ENCODE results near the gene PKN1. TPM values are rescaled to one million over a fixed set of nuclear protein-coding genes. Genes with fewer than 3 reads are reported as not detected.

PKN1 gene
- total and polyA plus RNA-seq, 7 experiments from 2014 or later: 47.2 to 211 (median 198) TPM

DNA sequence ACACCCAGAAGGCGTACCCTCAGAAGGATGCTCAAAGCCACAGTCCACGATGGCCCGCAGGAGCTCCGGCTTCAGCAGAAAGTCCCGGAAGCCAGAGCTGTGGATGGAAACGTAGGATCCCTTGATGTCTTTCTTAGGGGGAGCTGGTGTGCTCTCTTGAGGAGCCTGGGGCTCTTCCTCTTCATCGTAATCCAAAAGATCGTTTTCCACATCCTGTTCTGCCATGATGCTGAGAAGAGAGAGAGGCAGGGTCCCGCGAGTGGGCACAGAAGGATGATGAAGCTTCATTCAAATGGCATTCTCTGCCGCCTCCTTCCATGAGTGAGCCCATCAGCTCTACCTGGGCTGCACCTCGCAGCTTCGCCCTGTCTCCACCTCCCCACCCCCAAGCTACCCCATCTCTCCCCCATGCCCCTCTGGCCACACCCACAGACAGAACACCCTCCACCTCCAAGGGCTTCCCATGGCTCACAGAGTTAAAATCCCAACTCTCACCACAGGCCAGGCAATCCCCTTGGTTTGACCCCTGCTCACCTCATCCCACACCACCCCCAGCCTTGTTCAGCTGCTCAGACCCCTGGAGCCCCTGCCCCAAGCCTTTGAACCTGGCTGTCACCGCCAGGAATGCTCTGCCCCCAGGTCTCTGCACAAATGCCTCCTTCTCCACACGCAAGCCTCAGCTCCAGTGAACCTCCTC is 20.0 kb upstream of the PKN1 start:
- Mint-ChIP-seq H3K36me3 (peaks cover 4 to 44% (median 20%) of the 10 kb centered on the region in 5 donors), H3K27me3 (no peaks in the 10 kb centered on the region), H3K9me3 (peaks cover 0 to 3% (median 0%) of the 10 kb centered on the region in 11 donors), H3K4me1 (peaks cover 38 to 69% (median 54%) of the 10 kb centered on the region in 7 donors), H3K4me3 (peak overlapping the region in 8 of 10 donors; percentile 9 to 48 (median 26)), H3K27ac (peak overlapping the region; percentile 25 to 88 (median 57))
- POLR2A ChIA-PET: interaction anchor here (0.6 to 1.6 kb wide), 8 partner anchors 10 to 51 kb away, joined by 3 to 5 read pairs (median 3); no protein-coding TSS in a partner anchor
- ATAC-seq (no peak), DNase-seq (no peak)
- no peak overlapping the region for H3K27ac ChIP-seq (ENCODE audit: low read depth, low read length)
- no peaks in the 10 kb centered on the region for H3K27me3 ChIP-seq (ENCODE audit: control insufficient read depth in 2 of 2, insufficient read depth in 2 of 2, low read length in 2 of 2)
- no peak overlapping the region for H3K4me3 ChIP-seq (ENCODE audit: low read length)
- H3K4me1 ChIP-seq (ENCODE audit: control insufficient read depth in 2 of 2, insufficient read depth in 2 of 2, low read length in 2 of 2): peaks cover 44 to 69% of the 10 kb centered on the region in 2 donors
- CTCF ChIA-PET: interaction anchor here (0.9 kb wide), 1 partner anchor 16 kb away, joined by 3 read pairs; no protein-coding TSS in a partner anchor
- H3K9me3 ChIP-seq (ENCODE audit: control insufficient read depth in 2 of 3, low read length in 3 of 3): no peaks in the 10 kb centered on the region
- intact Hi-C loops (cut with micrococcal nuclease): no loop called here
- peaks cover 30 to 64% (median 35%) of the 10 kb centered on the region in 3 experiments for H3K36me3 ChIP-seq (ENCODE audit: control insufficient read depth in 2 of 3, insufficient read depth in 3 of 3, low read length in 3 of 3)

GRCh38 chr19:14413693-14414181 is 19.4 kb upstream of the PKN1 start:
- peak overlapping the region in 7 of 10 donors; percentile 9 to 48 (median 34) for H3K4me3 Mint-ChIP-seq
- intact Hi-C loops (cut with micrococcal nuclease): no loop called here
- Histone ChIP-seq H3K4me1 (ENCODE audit: control insufficient read depth in 2 of 2, insufficient read depth in 2 of 2, low read length in 2 of 2) (peaks cover 44 to 69% of the 10 kb centered on the region in 2 donors), H3K27ac (ENCODE audit: low read depth, low read length) (no peak overlapping the region), H3K9me3 (ENCODE audit: control insufficient read depth in 2 of 3, low read length in 3 of 3) (no peaks in the 10 kb centered on the region), H3K27me3 (ENCODE audit: control insufficient read depth in 2 of 2, insufficient read depth in 2 of 2, low read length in 2 of 2) (no peaks in the 10 kb centered on the region), H3K4me3 (ENCODE audit: low read length) (no peak overlapping the region), H3K36me3 (ENCODE audit: control insufficient read depth in 2 of 3, insufficient read depth in 3 of 3, low read length in 3 of 3) (peaks cover 24 to 58% (median 35%) of the 10 kb centered on the region in 3 experiments)
- DNase-seq: no peak
- H3K36me3 Mint-ChIP-seq: peaks cover 0 to 38% (median 15%) of the 10 kb centered on the region in 5 donors
- ChIA-PET CTCF (interaction anchor here (0.9 kb wide), 1 partner anchor 15 kb away, joined by 3 read pairs; no protein-coding TSS in a partner anchor), POLR2A (interaction anchor here (0.7 to 1.6 kb wide), 6 partner anchors 10 to 52 kb away, joined by 3 to 5 read pairs (median 3); no protein-coding TSS in a partner anchor)
- H3K27ac Mint-ChIP-seq: peak overlapping the region in 8 of 9 donors; percentile 40 to 88 (median 70)
- peaks cover 33 to 65% (median 54%) of the 10 kb centered on the region in 7 donors for H3K4me1 Mint-ChIP-seq
- no peak for ATAC-seq
- peaks cover 0 to 3% (median 0%) of the 10 kb centered on the region in 11 donors for H3K9me3 Mint-ChIP-seq
- H3K27me3 Mint-ChIP-seq: no peaks in the 10 kb centered on the region

- CTCF ChIA-PET: interaction anchor here (0.6 to 0.9 kb wide), 2 partner anchors 10 to 43 kb away, joined by 3 to 4 read pairs; no protein-coding TSS in a partner anchor
- Histone ChIP-seq H3K27ac (ENCODE audit: low read depth, low read length) (peak overlapping the region; percentile 92), H3K27me3 (ENCODE audit: control insufficient read depth in 2 of 2, insufficient read depth in 2 of 2, low read length in 2 of 2) (no peaks in the 10 kb centered on the region), H3K36me3 (ENCODE audit: control insufficient read depth in 2 of 3, insufficient read depth in 3 of 3, low read length in 3 of 3) (peaks cover 15 to 45% (median 26%) of the 10 kb centered on the region in 3 experiments), H3K4me1 (ENCODE audit: control insufficient read depth in 2 of 2, insufficient read depth in 2 of 2, low read length in 2 of 2) (peaks cover 50 to 59% of the 10 kb centered on the region in 2 donors), H3K9me3 (ENCODE audit: control insufficient read depth in 2 of 3, low read length in 3 of 3) (no peaks in the 10 kb centered on the region), H3K4me3 (ENCODE audit: low read length) (no peak overlapping the region)
- peak overlapping the region; percentile 45 to 91 (median 87) for H3K27ac Mint-ChIP-seq
- H3K4me3 Mint-ChIP-seq: peak overlapping the region in 9 of 10 donors; percentile 17 to 91 (median 51)
- peaks cover 0 to 6% (median 0%) of the 10 kb centered on the region in 11 donors for H3K9me3 Mint-ChIP-seq
- intact Hi-C loops (cut with micrococcal nuclease): loop anchor here (5.0 kb wide), 2 partner anchors 92 to 208 kb away; partner anchors contain the start of gene ADGRL1 (in 1 of the 2)
- ATAC-seq (no peak), DNase-seq (no peak)
- peaks cover 0 to 37% (median 10%) of the 10 kb centered on the region in 5 donors for H3K36me3 Mint-ChIP-seq
- POLR2A ChIA-PET: interaction anchor here (0.6 to 1.0 kb wide), 4 partner anchors 26 to 330 kb away, joined by 3 read pairs; no protein-coding TSS in a partner anchor
- peaks cover 0 to 2% (median 0%) of the 10 kb centered on the region in 5 donors for H3K27me3 Mint-ChIP-seq
- peaks cover 33 to 73% (median 58%) of the 10 kb centered on the region in 7 donors for H3K4me1 Mint-ChIP-seq
Measured at GRCh38 chr19:14414926-14415690, 18.0 kb upstream of the PKN1 start.

GRCh38 chr19:14416817-14417231 is 16.3 kb upstream of the PKN1 start:
- Histone ChIP-seq H3K4me1 (ENCODE audit: control insufficient read depth in 2 of 2, insufficient read depth in 2 of 2, low read length in 2 of 2) (peaks cover 42 to 51% of the 10 kb centered on the region in 2 donors), H3K9me3 (ENCODE audit: control insufficient read depth in 2 of 3, low read length in 3 of 3) (no peaks in the 10 kb centered on the region), H3K27ac (ENCODE audit: low read depth, low read length) (peak overlapping the region; percentile 92), H3K4me3 (ENCODE audit: low read length) (peak overlapping the region; percentile 87), H3K27me3 (ENCODE audit: control insufficient read depth in 2 of 2, insufficient read depth in 2 of 2, low read length in 2 of 2) (no peaks in the 10 kb centered on the region), H3K36me3 (ENCODE audit: control insufficient read depth in 2 of 3, insufficient read depth in 3 of 3, low read length in 3 of 3) (peaks cover 6 to 28% (median 12%) of the 10 kb centered on the region in 3 experiments)
- intact Hi-C loops (cut with micrococcal nuclease): loop anchor here (5.0 kb wide), 2 partner anchors 90 to 210 kb away; partner anchors contain the start of gene ADGRL1 (in 1 of the 2)
- peak overlapping the region; percentile 52 to 96 (median 91) for H3K4me3 Mint-ChIP-seq
- POLR2A ChIA-PET: interaction anchor here (0.6 to 1.0 kb wide), 3 partner anchors 51 to 70 kb away, joined by 3 read pairs; no protein-coding TSS in a partner anchor
- peaks cover 0 to 28% (median 6%) of the 10 kb centered on the region in 5 donors for H3K36me3 Mint-ChIP-seq
- H3K27me3 Mint-ChIP-seq: peaks cover 0 to 2% (median 0%) of the 10 kb centered on the region in 5 donors
- DNase-seq: no peak
- peaks cover 32 to 64% (median 53%) of the 10 kb centered on the region in 7 donors for H3K4me1 Mint-ChIP-seq
- CTCF ChIA-PET: no interaction called here
- H3K9me3 Mint-ChIP-seq: peaks cover 0 to 6% (median 0%) of the 10 kb centered on the region in 11 donors
- H3K27ac Mint-ChIP-seq: peak overlapping the region; percentile 63 to 91 (median 89)
- ATAC-seq: no peak

DNA sequence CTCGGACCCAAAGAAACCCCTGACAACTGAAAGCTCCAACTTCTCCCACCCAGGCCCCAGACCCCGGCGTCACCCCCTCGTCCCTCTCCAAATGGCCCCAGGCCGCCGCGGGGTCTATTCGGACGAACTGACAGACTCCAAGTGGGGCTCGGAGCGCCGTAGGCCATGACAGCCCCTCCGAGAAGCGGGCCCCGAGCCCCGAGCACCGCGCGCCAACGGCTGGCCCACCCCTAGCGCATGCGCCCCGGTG is 14.3 kb upstream of the PKN1 start:
- Histone ChIP-seq H3K9me3 (ENCODE audit: control insufficient read depth in 2 of 3, low read length in 3 of 3) (no peaks in the 10 kb centered on the region), H3K4me1 (ENCODE audit: control insufficient read depth in 2 of 2, insufficient read depth in 2 of 2, low read length in 2 of 2) (peaks cover 24 to 32% of the 10 kb centered on the region in 2 donors), H3K27me3 (ENCODE audit: control insufficient read depth in 2 of 2, insufficient read depth in 2 of 2, low read length in 2 of 2) (no peaks in the 10 kb centered on the region), H3K27ac (ENCODE audit: low read depth, low read length) (peak overlapping the region; percentile 92), H3K4me3 (ENCODE audit: low read length) (peak overlapping the region; percentile 87), H3K36me3 (ENCODE audit: control insufficient read depth in 2 of 3, insufficient read depth in 3 of 3, low read length in 3 of 3) (peaks cover 0 to 8% (median 0%) of the 10 kb centered on the region in 3 experiments)
- Mint-ChIP-seq H3K9me3 (peaks cover 0 to 6% (median 0%) of the 10 kb centered on the region in 11 donors), H3K4me3 (peak overlapping the region; percentile 83 to 97 (median 92)), H3K27me3 (peaks cover 0 to 2% (median 0%) of the 10 kb centered on the region in 5 donors), H3K4me1 (peaks cover 23 to 54% (median 42%) of the 10 kb centered on the region in 7 donors), H3K27ac (peak overlapping the region; percentile 90 to 97 (median 95)), H3K36me3 (peaks cover 0 to 20% (median 6%) of the 10 kb centered on the region in 5 donors)
- POLR2A ChIA-PET: interaction anchor here (0.7 to 3.9 kb wide), 6 partner anchors 10 to 99 kb away, joined by 4 to 37 read pairs (median 8); partner anchors contain the start of genes ADGRE5 and DNAJB1
- ATAC-seq (peak; percentile 62), DNase-seq (no peak)
- CTCF ChIA-PET: interaction anchor here (0.8 to 2.1 kb wide), 2 partner anchors 12 to 14 kb away, joined by 4 to 5 read pairs; no protein-coding TSS in a partner anchor
- intact Hi-C loops (cut with micrococcal nuclease): loop anchor here (1.0 to 5.0 kb wide), 13 partner anchors 12 to 1268 kb away; partner anchors contain the start of genes ASF1B (in 2 of the 2), ADGRL1 (in 1 of the 2), IER2 (in 1 of the 2) and NDUFB7 (in 1 of the 2)
